HUDEP-2 (cell line): ENCODE data around the gene ELOB.

Experiments
- DNase-seq, 76 experiments: peaks; one replicate each; lab custom pipeline; 2025; ENCODE audit not compliant: unreplicated experiment in 76 of 76; lab: John Stamatoyannopoulos, UW

ELOB gene

DNA sequence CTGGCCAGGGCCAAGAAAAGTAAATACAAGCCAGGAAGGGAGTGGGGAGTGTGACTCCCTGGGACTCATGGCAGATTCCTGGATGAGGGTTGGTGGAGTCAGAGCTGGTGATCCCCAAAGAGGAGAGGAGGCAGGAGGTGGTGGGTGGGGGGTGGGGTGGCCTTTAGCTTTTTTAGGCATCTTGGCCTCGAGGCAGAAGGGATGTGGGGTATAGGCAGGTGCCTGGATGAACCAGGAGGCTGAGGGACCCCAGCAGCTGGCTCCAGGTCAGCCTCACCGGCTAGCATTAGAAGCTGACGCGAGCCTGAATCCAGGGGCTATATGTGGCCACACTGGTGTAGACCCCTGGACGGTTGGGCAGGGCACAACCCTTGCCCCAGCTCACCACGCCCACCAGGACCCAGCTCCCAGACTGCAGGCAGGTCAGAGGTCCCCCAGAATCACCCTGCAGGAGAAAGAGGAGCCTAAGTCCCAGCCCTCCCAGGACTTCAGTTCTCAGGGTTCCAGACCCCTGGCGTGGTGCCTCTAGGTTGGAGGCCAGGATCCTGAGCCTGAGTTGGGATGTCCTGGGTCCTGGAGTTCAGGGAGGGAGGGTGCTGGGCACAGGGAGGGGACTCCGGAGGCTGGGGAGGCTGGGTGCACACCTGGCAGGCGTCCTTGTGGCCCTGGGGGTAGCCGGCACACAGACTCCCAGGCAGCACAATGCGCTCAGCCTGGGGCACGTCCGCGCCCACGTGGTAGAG is 7.4 kb upstream of the ELOB start:
- no peak for DNase-seq

DNA sequence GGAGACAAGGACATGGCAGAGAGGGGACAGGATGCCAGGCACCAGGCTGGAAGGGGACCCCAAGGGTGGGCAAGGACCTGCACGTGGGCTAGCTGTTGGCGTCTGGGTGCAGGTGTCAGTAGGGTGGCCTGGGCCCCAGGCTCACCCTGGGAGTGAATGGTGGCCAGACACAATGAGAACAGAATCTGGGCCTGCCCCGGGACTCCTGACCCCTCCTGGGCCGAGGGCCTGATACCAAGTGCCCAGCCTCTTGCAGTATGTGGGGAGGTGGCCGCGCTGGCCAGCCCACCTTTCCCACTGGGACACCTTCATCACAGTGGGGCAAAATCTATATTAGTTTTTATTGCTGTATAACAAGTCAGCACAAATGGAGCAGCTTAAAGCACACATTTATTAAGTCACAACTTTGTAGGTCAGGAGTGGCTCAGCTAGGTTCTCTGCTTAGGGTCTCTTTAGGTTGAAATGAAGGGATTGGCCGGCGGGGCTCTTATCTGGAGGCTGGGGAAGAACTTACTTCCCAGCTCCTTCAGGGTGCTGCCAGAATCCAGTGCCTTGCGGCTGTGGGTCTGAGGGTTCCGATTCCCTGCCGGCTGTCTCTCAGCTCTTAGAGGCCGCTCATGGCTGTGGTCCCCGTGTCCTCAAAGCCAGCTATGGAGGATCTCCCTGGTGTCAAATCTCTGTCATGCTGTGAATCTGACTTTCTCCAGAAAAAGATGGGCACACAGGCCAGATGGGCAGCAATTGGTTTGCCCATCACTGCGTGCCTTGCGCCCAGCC is 6.7 kb upstream of the ELOB start:
- no peak for DNase-seq

DNA sequence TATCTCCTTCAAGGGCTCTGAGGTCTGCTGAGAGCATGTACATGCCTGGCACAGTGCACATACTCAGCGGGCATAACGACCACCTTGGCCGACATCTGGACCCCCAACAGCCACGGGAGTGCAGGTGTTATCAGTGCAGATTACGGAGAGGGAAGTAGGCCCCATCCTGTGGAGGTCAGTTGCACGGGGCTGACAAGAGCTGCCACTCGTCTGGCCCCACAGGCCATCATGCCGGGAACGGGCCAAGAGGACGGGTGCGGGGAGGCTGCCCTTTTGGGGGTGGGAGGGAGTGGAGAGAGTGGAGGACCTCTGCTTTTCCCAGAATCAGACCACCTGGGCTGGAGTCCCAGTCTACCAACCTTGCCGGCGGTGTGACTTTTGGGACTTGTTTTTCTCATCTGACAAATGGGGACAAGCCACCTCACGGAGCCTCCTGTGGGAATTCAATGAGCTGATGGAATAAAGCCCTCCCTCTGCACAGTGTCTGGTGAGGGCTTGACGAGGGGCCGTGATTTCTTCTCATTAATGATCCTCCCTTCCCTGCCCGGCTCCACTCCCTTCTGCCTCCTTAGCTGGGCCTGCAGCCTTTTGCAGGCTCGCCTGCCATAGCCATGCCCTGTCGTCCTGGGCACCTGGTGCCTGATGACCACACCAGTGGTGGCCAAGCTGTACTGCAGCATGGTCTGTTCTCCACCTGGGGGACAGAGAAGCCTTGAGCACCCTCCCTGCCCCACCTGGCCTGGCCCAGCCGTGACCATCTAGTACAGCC is 5.7 kb upstream of the ELOB start:
- DNase-seq: no peak

DNA sequence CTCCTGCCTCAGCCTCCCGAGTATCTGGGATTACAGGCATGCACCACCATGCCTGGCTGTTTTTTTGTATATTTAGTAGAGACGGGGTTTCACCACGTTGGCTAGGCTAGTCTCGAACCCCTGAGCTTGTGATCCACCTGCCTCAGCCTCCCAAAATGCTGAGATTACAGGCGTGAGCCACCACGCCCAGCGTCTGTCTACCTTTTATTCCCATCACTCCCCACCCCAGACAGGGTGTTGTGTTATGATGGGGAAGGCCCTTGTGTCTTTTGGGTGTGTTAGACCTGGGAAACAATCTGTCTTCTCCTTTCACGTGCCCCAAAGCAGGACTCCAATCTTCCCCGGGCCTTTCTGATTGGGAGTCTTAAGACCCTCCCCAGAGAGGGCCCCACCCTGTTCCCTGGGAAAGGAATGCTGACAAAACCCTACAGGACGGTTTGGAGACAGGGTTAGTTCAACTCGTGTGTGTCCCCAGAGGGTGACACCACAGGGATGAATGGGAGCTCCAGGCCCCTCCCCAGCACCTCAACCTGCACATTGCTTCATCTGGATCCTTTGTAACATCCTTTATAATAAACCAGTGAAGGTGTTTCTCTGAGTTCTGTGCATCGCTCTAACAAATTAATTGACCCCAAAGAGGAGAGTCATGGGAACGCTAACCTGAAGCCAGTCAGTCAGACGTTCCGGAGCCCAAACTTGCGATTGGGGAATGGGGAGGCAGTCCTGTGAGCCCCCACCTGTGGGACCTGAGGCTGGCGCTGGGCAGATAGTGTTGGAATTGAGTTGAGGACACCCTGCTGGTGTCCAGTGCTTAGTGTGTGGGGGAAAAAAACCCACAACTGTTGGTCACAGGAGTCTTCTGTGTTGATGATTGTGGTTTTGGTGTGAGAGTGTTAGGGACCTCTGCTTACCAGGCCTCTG is 3.2 kb upstream of the ELOB start:
- no peak for DNase-seq

DNA sequence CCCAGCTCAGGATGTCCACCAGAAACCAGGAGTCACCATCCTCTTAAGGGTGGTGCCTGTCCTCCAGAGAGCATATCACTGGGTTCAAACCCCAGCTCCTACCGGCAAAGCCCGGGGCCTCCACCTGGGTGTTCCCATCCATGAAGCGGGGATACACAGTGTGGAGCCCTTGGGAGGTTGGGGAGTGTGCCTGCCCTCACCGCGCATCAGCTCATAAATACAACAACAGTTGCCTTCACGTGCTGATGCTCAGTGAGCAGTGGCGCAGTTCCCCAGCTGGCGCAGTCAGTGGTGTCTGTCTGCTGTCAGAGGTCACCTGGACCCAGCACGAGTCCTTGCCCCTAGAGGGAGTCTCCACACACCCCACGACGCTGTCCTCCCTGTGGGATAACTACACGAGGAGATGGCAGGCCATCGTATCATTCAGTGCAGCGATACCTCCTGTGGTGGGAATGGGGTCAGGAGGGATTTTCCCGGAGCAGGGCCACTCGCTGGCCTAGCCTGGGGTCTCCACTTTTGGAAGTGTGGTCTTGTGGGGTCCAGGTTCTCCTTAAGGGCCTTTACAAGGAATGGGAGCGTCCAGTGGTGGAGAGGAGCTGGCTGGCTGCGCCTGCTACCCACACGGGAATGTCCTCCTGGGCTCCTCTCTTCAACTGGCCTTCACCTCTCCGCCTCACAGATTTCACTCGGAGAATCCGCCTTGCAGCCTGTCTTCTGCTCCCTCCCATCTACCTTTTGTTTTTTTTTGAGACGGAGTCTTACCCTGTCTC is 2.3 kb upstream of the ELOB start:
- no peak for DNase-seq

DNA sequence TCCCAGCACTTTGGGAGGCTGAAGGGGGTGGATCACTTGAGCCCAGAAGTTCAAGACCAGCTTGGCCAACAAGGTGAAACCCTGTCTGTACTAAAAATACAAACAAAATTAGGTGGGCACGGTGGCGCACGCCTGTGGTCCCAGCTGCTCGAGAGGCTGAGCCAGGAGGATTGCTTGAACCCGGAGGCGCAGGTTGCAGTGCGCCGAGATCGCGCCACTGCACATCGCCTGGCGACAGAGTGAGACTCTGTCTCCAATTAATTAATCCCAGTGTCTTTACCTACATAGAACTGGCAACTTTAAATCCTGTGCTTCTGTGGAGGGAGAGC is 1.5 kb upstream of the ELOB start:
- DNase-seq: no peak

DNA sequence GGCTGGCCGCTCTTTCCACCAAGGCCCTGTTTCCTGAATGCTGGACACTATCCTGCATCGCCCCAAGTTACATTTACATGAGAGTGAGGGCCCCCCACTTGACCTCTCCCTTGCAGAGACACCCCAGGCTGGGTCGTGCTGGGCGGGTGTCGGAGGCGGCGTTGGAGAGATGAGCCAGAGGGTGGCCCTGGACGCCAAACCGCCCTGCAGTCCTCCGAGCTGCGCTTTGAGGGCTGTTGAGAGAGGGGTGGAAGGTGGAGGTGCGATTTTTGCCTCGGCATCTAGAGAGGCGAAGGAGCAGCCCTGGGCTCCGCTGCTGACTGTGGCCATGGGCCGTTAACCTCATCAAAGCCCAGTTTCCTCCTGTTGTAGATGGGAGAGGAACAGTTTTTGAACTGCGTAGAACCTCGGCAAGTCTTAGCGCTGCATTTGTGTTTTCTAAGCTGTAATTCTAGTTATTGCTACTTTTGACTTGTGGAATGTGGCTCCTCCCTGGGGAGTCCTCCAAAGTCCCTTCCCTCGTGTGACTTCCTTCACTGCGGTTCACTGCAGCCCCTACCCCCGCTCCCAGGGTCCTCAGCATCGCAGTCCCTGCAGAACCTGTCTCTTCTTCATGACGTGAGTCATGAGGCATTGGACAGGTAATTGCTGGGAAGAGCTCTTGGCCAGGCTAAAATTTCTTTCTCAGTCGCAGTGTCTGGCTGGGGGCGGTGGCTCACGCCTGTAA is 986 bp upstream of the ELOB start:
- peak in 17 of 76 experiments; percentile 12 to 81 (median 37) for DNase-seq

DNA sequence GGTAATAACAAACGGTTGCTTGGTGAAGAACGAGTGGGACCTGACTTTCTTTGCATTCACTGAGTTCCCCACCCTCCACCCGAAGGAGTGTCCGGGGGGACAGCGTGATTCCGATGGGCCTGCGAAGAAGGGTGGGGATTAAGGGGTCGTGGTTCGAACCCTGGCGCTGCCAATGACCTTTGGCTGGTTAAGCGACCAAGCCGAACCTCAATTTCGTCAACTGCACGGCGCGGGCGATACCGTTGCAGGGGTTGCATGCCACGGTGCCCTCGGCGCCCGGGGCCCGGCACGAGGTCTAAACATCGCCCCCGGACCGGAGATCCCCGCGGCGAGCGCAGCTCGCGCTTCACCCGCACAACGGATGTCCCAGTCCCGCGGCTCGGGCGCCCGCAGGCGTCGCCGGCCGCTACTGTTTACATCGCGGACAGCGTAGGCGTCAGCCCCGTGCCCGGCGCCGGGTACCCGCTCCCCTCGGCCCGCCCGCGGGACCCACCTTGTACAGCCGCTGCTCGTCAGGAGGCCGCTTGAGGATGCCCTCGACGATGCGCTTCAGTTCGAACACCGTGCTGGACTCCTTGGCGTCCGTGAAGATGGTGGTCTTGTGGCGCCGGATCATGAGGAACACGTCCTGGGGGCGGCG is 460 bp downstream of the ELOB start:
- DNase-seq: peak in 1 of 76 experiments; percentile 58

DNA sequence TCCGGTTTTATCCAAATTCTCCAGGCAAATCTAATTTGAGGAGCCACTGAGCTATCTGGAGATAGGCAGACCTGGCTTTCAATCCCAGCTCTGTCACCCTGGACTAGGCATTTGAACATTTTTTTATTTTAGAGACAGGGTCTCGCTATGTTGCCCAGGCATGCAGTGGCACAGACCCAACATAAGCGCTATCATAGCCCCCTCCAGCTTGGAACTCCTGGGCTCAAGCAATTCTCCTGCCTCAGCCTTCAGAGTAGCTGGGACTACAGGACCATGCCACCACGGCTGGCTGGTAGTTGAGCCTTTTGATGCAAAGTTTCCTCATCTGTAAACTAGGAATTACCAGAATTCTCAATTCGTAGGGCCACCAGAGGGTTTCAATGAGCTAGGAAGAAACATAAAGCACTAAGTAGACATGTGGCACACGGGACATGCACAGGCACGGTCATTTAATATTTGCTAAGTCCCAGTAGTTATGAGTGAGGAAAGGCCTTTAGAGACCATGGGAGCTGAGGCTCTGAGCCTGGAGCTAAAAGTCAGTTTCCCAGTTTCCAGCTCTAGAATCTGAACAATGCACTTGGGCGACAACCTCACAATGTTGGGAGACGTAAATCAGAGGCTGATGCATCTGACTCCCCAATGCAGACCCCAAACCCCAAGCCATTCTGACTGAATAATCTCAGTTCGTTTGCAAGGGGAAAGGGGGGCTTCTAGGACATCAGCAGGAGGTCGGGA is 1.1 kb downstream of the ELOB start:
- no peak for DNase-seq

DNA sequence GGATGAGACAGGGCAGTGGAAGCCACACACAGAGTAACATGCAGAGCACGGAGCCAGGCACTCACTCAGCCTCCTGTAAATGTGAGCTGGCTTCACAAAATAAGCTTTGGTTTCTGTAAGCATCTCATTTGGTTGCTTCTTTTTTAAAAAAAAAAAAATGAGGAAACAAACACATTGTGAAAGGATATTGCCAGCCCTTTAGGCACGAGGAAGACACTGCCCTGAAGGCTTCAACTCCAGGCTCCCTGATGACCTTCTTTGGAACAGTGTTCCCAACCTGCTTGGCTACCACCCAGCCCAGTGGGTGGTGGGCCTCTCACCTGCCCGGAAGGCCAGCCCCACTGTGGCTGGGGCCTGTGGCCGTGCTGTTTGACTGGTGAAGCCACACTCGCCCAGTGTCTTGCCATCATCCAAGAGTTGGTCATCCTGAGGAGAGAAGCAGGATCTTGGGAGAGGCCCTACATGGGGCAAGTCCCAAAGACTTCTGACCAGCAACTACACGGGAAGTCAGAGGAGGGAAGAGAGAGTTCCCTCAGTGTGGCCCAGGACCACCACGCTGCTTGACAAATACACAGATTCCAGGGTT is 1.9 kb downstream of the ELOB start:
- no peak for DNase-seq

DNA sequence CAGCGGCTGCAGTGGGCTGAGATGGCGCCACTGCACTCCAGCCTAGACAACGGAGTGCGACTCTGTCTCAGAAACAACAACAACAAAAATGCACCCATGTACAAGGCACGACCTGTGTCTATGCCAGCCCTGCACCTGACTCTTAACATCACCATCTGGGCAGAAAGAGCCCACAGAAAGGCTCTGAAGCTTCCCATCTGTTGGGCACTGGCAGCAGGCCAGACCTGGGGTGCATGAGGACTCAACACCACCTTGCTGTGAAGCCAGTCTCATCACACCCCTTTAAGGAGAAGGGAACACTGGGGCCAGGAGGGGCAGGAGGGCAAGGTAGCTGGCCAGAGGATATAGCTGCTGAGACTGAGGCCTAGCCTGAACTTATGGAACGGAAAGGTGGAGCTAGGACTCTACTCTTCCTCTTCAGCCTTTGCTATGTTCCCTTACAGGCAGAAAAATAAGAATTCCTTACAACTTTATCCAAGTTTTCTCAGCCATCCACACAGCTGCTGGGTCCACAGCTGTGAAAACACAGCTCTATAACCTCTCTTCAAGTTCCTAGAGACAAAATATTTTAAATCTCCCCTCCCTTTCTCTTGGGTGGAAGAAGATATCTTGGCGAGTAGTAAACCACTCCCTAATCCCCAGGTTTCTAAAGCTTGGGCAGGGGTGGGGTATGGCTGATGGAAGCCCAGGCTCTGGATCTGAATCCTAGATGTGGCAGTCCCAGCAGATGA is 2.8 kb downstream of the ELOB start:
- peak in 12 of 76 experiments; percentile 14 to 37 (median 24) for DNase-seq

DNA sequence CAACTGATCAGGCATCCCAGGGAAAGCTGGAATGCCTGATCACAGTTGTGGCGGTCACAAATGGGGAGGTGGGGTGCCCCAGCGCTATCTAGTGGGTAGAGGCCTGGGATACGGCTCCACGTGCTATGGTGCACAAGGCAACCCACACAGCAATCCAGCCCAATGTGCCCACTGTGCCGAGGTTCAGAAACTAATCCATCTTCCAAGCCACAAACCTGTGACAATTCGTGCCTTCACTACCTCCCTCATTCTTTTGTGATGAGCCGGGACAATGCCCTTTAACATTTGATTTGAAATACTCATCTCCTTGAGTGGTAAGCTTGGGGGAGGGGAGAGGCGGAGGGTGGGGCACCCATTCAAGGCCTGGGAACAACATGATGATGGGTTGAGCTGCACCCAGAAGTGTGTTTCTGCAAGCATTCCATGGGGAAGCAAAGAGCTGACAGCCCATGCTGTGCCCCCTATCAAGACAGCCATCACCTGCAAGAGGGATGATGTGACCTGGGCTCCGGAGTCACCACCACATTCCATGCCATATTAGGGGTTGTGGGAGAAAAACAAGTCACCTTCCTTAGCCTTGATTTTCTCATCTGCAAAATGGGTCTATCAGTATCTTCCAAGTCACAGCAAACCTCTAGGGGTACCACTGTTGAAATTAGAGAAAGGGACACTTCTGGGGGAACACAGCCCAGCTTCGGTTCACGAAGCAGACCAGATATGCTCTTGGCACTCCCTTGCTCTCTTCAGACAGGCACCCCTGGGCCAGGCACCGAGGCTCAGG is 3.7 kb downstream of the ELOB start:
- DNase-seq: no peak

DNA sequence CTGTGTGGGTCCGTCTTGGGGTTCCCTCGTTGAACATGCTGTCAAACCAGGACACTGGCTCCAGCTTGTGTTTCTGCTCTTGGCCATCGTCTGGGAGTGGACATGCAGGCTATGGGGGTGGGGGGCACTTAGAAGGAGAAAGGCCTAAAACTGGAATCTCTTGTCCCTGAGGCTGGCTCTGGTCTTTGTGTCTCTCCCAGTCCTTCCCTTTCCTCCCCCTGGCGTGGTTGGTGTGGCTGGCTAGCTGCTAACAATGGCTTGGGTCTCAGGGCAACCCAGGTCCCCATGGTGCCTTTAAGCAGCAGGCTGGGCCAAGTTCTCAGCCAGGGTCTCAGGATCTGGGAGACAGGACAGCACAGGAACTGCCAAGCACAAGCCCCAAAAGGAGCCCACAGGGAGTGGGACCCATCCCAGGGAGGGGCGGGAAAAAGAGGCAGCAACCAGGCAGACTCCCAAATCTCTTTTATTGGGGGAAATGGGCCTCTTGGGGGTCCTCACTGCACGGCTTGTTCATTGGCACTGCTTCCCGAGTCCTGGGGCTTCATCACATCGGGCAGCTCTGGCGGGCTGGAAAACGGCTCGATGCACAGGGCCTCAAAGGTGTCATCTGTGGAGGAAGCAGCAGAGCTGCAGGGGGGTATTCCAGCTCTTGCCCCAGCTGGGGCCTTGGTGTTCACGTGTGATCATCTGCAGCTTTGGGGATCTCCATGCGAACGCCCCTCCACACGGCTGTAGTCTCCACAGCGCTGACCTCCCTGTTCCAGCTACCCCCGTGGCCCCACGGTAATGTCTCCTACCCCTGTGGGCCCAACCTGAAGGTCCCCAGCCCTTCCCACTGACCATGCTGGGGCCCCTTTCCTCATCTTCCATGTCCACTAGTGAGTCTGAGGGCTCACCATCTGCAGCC is 5.3 kb downstream of the ELOB start:
- DNase-seq: no peak

DNA sequence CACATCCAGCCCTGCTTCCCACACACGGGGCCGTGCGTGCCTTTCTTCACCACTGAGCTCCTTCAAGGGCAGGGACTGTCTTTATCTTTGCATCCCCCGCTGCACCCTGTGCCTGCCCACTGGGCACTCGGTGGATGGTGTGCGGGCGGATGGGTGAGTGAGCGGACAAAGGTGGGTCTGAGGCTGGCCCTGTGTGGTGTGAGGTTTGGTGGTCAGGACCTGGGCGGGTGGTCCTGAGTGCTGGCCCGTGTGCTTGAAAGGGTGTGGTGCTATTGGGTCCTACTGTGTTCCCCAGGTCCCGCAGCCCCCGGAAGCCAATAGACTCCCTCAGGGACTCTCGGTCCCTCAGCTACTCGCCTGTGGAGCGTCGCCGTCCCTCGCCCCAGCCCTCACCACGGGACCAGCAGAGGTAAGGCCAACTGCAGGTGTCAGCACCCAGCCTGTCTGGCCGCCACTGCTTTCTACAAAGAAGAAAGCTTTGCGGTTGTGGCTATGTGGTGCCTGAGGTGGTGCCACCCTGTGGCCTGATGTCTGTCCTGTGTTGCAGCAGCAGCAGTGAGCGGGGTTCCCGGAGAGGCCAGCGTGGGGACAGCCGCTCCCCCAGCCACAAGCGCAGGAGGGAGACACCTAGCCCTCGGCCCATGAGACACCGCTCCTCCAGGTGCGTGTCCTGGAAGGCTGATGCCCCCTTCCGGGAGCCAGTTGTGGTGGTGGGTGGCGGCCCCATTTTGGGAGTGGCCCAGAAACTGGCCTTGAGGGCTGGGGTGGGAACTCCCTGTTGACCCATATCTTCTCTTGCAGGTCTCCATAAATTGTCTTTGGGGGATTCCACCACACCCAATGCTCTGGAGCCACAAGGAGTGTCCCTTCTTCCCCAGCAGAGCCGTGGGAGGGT is 6.8 kb downstream of the ELOB start:
- DNase-seq: peak in 61 of 76 experiments; percentile 14 to 77 (median 51)
